GM10847 (cell line): Measurements from ENCODE around the gene GNB1.

Source experiments
- POLR2A ChIP-seq: IDR thresholded peaks from 2 replicates; pipeline ENCODE4 v1.6.1; 2011; ENCODE audit not compliant: insufficient read length; ENCODE audit errors: extremely low read depth

GNB1 gene

GRCh38 chr1:1890506-1891348, at the start of gene GNB1:
TSS of gene GNB1 (minus strand) at chr1:1891087. CDS start at chr1:1825453, 65,634 bp downstream.
- peak; percentile 85 for TF ChIP-seq POLR2A

GRCh38 chr1:1940123-1940425, 49.2 kb upstream of the GNB1 start:
- no peak for TF ChIP-seq POLR2A

GRCh38 chr1:1939296-1940122, 48.6 kb upstream of the GNB1 start:
- TF ChIP-seq POLR2A: no peak

GRCh38 chr1:1938613-1939295, 47.9 kb upstream of the GNB1 start:
- no peak for TF ChIP-seq POLR2A

- TF ChIP-seq POLR2A: no peak
Measured at GRCh38 chr1:1938276-1938573, 47.3 kb upstream of the GNB1 start.

- no peak for TF ChIP-seq POLR2A
Measured at GRCh38 chr1:1937549-1938275, 46.8 kb upstream of the GNB1 start.

GRCh38 chr1:1937061-1937460, 46.2 kb upstream of the GNB1 start:
- TF ChIP-seq POLR2A: no peak

- no peak for TF ChIP-seq POLR2A
Measured at GRCh38 chr1:1929639-1930545, 39.0 kb upstream of the GNB1 start.

- no peak for TF ChIP-seq POLR2A
Measured at GRCh38 chr1:1929102-1929638, 38.3 kb upstream of the GNB1 start.

GRCh38 chr1:1928231-1929101, 37.6 kb upstream of the GNB1 start:
- no peak for TF ChIP-seq POLR2A

- no peak for TF ChIP-seq POLR2A
Measured at GRCh38 chr1:1927751-1928150, 36.9 kb upstream of the GNB1 start.

GRCh38 chr1:1926886-1927660, 36.2 kb upstream of the GNB1 start:
- no peak for TF ChIP-seq POLR2A
